DOHH2 (cell line): ENCODE results near the gene AIG1.

Experiments used
- H3F3A ChIP-seq: fragments of 200-600 bp; sonication (generic), shearing (Covaris generic); 2 replicates; pipeline ENCODE4 v1.6.0; 2016; ENCODE audit warnings: antibody characterized with exemption, mild to moderate bottlenecking; ENCODE audit not compliant: control insufficient read depth, insufficient read depth
- H3K27ac ChIP-seq: fragments of 200-600 bp; sonication (generic); 2 replicates; pipeline ENCODE4 v1.5.1; 2014; ENCODE audit warnings: low read depth, mild to moderate bottlenecking, low read length, moderate library complexity
- H3K27me3 ChIP-seq: fragments of 200-600 bp; sonication (generic); 2 replicates; pipeline ENCODE4 v1.6.1; 2014; ENCODE audit warnings: mild to moderate bottlenecking, low read length, mixed read lengths; ENCODE audit not compliant: control insufficient read depth
- H3K36me3 ChIP-seq: fragments of 200-600 bp; sonication (generic); 2 replicates; pipeline ENCODE4 v1.6.1; 2014; ENCODE audit warnings: mild to moderate bottlenecking, low read length, moderate library complexity, mixed read lengths; ENCODE audit not compliant: control insufficient read depth
- H3K4me1 ChIP-seq: fragments of 200-600 bp; sonication (generic); 2 replicates; pipeline ENCODE4 v1.6.1; 2014; ENCODE audit warnings: mild to moderate bottlenecking, low read length, mixed read lengths; ENCODE audit not compliant: control insufficient read depth
- H3K4me2 ChIP-seq: fragments of 200-600 bp; sonication (generic); 2 replicates; pipeline ENCODE4 v1.6.0; 2014; ENCODE audit warnings: mild to moderate bottlenecking, low read length, moderate library complexity
- H3K4me3 ChIP-seq: fragments of 200-600 bp; sonication (generic); 2 replicates; pipeline ENCODE4 v1.5.1; 2014; ENCODE audit warnings: mild to moderate bottlenecking, low read length, mixed read lengths
- H3K79me2 ChIP-seq: fragments of 200-600 bp; sonication (generic); 2 replicates; pipeline ENCODE4 v1.6.1; 2014; ENCODE audit warnings: mild to moderate bottlenecking, low read length, mixed read lengths; ENCODE audit not compliant: control insufficient read depth
- H3K9me2 ChIP-seq: fragments of 200-600 bp; sonication (generic); replicated peaks from 2 replicates; pipeline ENCODE4 v1.6.1; 2014; ENCODE audit warnings: mild to moderate bottlenecking, low read length, mixed read lengths; ENCODE audit not compliant: control insufficient read depth
- H3K9me3 ChIP-seq: fragments of 200-600 bp; sonication (generic); 2 replicates; pipeline ENCODE4 v1.6.1; 2014; ENCODE audit warnings: antibody characterized with exemption, low read length, mixed read lengths; ENCODE audit not compliant: control insufficient read depth, insufficient read depth
- H4K20me1 ChIP-seq: fragments of 200-600 bp; sonication (generic); 2 replicates; pipeline ENCODE4 v1.6.0; 2014; ENCODE audit warnings: low read depth, mild to moderate bottlenecking, antibody characterized with exemption, low read length, moderate library complexity; ENCODE audit not compliant: control insufficient read depth, insufficient read depth
- CTCF ChIP-seq: fragments of 200-600 bp; sonication (generic); IDR thresholded peaks from one replicate; pipeline ENCODE4 v1.5.1; 2014; ENCODE audit warnings: antibody characterized with exemption, mild to moderate bottlenecking, low read depth, low read length; ENCODE audit not compliant: poor library complexity, severe bottlenecking
- EZH2phosphoT487 ChIP-seq: fragments of 200-600 bp; sonication (generic); IDR thresholded peaks from 2 replicates; pipeline ENCODE4 v1.6.1; 2017; ENCODE audit warnings: borderline replicate concordance, mild to moderate bottlenecking, antibody characterized with exemption, low read length, moderate library complexity, mixed read lengths

The AIG1 gene

GRCh38 chr6:143279385-143279784 is 218.7 kb downstream of the AIG1 start:
- Histone ChIP-seq H3K9me3 (no peaks in the 10 kb centered on the region), H3K9me2 (no peaks in the 10 kb centered on the region), H3K27ac (no peak overlapping the region), H3K4me3 (no peak overlapping the region), H3K36me3 (no peaks in the 10 kb centered on the region), H3K27me3 (no peaks in the 10 kb centered on the region), H4K20me1 (no peaks in the 10 kb centered on the region), H3K4me2 (no peak overlapping the region), H3K4me1 (no peaks in the 10 kb centered on the region), H3K79me2 (no peaks in the 10 kb centered on the region), H3F3A (no peaks in the 10 kb centered on the region)
- TF ChIP-seq EZH2phosphoT487 (no peak), CTCF (peak; percentile 27)

- H3K4me3 ChIP-seq = no peak overlapping the region
- H3K4me1 ChIP-seq = no peaks in the 10 kb centered on the region
- no peaks in the 10 kb centered on the region for H3K27me3 ChIP-seq
- H3K79me2 ChIP-seq = no peaks in the 10 kb centered on the region
- H3F3A ChIP-seq = no peaks in the 10 kb centered on the region
- no peaks in the 10 kb centered on the region for H3K36me3 ChIP-seq
- H3K27ac ChIP-seq = no peak overlapping the region
- H4K20me1 ChIP-seq = no peaks in the 10 kb centered on the region
- no peak overlapping the region for H3K4me2 ChIP-seq
- no peaks in the 10 kb centered on the region for H3K9me3 ChIP-seq
- no peak for TF ChIP-seq CTCF
- TF ChIP-seq EZH2phosphoT487 = no peak
- no peaks in the 10 kb centered on the region for H3K9me2 ChIP-seq
Measured at GRCh38 chr6:143283887-143284645, 223.4 kb downstream of the AIG1 start.

GRCh38 chr6:143286251-143286795 is 225.6 kb downstream of the AIG1 start:
- no peak overlapping the region for H3K27ac ChIP-seq
- no peaks in the 10 kb centered on the region for H3K4me1 ChIP-seq
- H3K36me3 ChIP-seq = no peaks in the 10 kb centered on the region
- H3K9me3 ChIP-seq = no peaks in the 10 kb centered on the region
- no peak overlapping the region for H3K4me3 ChIP-seq
- H3K4me2 ChIP-seq = no peak overlapping the region
- no peaks in the 10 kb centered on the region for H3K27me3 ChIP-seq
- H3K79me2 ChIP-seq = no peaks in the 10 kb centered on the region
- H3F3A ChIP-seq = no peaks in the 10 kb centered on the region
- H3K9me2 ChIP-seq = no peaks in the 10 kb centered on the region
- no peaks in the 10 kb centered on the region for H4K20me1 ChIP-seq
- TF ChIP-seq CTCF (no peak), EZH2phosphoT487 (no peak)
